22Rv1 (cell line): Measurements from ENCODE around the gene LRIG1.
A peak's percentile ranks its signal among the peaks of the same experiment; 100 is the strongest.

ENCODE experiments used
- H3K27ac ChIP-seq: fragments of 450-650 bp; 2 replicates; pipeline ENCODE4 v1.5.1; 2017
- ZFX ChIP-seq: fragments of 450-650 bp; IDR thresholded peaks from 2 replicates; pipeline ENCODE4 v1.6.1; 2017; ENCODE audit warnings: antibody characterized with exemption, borderline replicate concordance
- TF ChIP-seq, protein P1 (sequence below): fragments of 450-650 bp; IDR thresholded peaks from 2 replicates; pipeline ENCODE4 v1.5.1; 2017; ENCODE audit warnings: mild to moderate bottlenecking

The LRIG1 gene

DNA sequence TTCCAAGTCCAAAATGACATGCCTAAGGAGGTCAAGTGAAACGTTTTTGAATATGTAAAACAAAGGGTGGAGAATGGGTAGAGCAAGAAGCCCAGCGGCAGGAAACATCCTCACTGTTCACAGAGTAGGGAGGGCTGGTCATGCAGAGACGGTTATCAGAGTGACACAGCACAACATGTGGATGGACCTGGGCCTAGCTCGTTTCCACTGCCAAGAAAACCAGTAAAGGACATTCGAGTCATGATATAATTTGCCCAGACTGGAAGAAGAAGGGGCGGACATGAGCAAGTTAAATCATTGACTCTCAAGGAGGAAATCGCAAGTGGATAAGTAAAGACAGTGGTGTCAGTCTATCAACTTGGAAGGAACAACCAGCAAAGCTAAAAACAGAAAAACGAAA lies 89.3 kb downstream of the LRIG1 start:
- no peak overlapping the region for H3K27ac ChIP-seq
- TF ChIP-seq, protein P1, sequence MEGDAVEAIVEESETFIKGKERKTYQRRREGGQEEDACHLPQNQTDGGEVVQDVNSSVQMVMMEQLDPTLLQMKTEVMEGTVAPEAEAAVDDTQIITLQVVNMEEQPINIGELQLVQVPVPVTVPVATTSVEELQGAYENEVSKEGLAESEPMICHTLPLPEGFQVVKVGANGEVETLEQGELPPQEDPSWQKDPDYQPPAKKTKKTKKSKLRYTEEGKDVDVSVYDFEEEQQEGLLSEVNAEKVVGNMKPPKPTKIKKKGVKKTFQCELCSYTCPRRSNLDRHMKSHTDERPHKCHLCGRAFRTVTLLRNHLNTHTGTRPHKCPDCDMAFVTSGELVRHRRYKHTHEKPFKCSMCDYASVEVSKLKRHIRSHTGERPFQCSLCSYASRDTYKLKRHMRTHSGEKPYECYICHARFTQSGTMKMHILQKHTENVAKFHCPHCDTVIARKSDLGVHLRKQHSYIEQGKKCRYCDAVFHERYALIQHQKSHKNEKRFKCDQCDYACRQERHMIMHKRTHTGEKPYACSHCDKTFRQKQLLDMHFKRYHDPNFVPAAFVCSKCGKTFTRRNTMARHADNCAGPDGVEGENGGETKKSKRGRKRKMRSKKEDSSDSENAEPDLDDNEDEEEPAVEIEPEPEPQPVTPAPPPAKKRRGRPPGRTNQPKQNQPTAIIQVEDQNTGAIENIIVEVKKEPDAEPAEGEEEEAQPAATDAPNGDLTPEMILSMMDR, result no peak
- no peak for TF ChIP-seq ZFX

DNA sequence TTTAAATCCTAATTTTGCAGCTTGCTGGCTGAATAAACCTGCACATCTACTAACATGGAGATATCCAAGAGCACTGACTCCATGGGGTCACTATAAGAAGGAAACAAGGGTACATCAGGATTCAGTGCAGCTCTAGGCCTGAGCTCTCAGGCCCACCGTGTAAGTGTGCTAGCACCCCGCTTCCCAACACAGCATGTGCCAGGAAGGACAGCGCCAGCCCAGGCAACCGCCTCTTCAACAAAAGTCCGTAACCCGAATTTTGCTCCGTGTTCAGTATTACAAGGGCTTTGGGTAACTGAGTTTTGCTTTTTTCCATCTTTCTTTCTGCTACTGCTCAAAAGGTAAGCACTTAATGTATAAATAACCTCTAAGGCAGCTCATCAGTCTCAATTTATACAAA lies 89.8 kb downstream of the LRIG1 start:
- no peak for TF ChIP-seq ZFX
- TF ChIP-seq, protein P1, result no peak
- no peak overlapping the region for H3K27ac ChIP-seq

DNA sequence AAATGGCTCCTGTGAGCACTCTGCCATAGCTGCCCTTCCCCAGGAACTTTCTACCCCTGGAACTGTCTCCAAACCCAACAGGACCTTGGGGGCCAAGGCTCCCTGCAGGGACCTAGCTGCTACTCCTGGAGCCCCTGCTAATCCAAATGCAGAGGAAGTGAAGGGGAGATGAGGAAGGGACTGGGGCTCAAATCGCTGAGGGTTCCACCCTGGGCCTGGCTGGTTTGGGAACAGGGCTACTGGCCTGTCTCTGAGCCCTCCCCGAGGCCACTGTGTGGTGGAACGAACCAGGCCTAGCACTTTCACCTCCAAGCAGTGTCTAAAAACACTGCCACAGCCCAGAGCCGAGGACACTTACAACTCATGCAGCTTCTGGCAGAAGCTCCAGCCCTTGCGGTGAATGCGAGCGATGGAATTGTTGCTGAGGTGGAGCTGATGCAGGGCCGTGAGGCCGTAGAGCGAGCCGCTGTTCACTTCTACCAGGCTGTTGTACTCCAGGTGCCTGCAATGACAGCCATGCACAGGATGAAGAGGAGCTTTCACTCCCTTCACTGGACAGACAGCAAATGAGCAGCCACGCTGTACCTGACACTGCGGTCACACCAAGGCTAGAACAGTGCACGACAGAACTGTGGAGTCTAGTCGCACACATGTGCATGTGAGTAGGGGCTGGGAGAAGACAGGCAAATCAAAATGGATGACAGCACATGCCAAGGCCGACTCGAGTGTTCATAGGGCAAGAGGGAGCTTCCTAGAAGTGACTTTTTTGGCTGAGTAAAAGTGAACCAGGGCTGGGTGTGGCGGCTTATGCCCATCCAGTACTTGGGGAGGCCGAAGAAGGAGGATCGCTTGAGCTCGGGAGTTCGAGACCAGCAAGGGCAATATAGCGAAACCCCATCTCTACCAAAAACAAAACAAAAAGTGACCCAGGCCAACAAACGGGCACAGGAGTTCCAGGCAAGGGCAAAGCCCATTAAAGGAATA lies 90.8 kb downstream of the LRIG1 start:
- no peak overlapping the region for H3K27ac ChIP-seq
- TF ChIP-seq, protein P1, result no peak
- no peak for TF ChIP-seq ZFX

DNA sequence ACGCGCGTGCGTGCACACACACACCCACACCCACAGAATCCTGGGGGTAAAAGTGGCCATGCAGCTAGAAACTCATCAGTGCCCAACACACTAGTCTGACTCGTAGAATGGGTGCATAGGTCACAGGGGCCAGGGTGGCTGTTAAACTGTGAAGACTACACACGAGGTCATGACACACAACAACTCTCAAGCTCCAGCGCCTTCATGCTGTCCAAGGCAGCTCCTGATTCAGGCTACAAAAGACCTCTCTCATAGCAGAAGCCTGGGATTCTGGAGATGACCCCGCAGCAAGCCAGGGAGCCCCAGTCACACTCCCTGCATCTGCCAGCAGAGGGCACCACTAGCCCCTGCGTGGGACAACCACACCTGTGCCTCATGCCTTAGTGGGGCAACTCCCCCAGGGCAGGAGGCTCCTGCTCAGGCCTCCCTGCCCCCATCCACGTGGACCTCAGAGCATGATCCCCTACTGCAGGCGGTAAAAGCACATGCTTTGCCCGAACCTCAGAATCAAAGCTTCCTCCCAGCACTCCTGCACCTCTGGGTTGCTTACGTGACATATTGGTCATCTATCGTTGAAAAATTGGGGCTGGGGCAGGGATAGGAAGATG lies 93.1 kb downstream of the LRIG1 start:
- TF ChIP-seq ZFX, result no peak
- TF ChIP-seq, protein P1, result peak; percentile 92
- H3K27ac ChIP-seq, result no peak overlapping the region

DNA sequence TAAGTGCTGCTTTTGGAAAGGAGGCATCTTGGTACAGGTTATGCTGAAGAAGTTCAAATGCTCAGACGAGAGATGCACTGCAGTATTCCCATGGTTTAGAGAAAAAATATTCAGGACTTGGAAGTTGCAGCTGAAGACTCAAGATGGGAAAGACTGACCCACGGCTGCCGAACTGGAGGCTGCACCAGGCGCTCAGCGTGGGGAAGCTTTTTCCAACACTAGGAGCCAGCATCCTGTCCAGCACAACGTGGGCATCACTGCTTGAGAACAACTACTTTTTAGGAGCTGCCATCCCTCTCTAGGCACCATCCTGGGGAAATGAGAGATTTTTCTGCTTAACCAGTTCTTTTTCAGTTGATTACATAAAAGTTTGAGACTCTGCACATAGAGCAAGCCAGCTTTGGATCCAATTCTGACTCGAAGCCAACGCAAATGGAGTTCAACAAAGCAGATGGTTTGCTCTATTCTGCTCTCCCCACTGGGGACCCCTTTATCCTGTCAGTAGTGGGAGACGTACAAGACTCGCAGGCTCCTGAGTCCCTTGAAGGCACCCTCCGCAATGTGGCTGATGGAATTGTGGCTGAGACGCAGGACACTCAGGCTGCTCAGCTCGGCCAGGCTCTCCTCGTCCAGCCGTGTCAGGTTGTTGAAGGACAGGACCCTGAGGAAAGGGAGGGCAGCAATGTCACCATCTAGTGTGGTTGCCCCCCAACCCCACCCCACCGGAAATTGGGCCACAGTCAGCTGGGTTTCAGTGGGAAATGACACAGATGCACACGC lies 93.8 kb downstream of the LRIG1 start:
- TF ChIP-seq, protein P1, result no peak
- TF ChIP-seq ZFX, result no peak
- no peak overlapping the region for H3K27ac ChIP-seq

DNA sequence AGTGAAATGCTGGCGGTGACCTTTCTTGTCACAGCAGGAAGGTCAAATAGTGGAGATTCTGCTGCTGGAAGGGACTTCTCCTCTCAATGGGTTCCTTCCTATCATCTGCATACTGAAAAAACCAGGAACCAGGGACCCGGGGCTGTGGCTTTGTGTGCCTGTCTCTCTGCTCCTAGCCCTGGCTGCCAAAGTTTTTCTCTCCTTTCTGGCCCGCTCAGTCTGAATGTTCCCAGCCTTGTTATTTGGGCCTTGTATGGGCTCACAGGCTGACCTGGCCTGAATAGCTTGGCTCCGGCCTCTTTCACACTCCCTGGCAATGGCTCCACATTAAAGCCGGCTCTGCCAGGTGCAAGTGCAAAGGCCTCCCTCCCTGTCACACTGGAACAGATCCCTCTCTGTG lies 94.7 kb downstream of the LRIG1 start:
- TF ChIP-seq, protein P1, result no peak
- TF ChIP-seq ZFX, result no peak
- no peak overlapping the region for H3K27ac ChIP-seq
